Neural cell (in vitro differentiated cells): ENCODE data around the gene FGF5. TPM values are rescaled to one million over a fixed set of nuclear protein-coding genes. Genes with fewer than 3 reads are reported as not detected.

Experiments
- H2AFZ ChIP-seq: fragments of 200-600, 300-800 bp; sonication (generic), shearing (Covaris generic); 2 replicates; pipeline ENCODE4 v1.6.0; 2014; ENCODE audit warnings: low read depth, mild to moderate bottlenecking, antibody characterized with exemption, low read length, moderate library complexity
- H3F3A ChIP-seq: fragments of 200-600 bp; shearing (Covaris generic); 2 replicates; pipeline ENCODE4 v1.6.1; 2016; ENCODE audit warnings: mild to moderate bottlenecking, moderate library complexity, mixed read lengths, antibody characterized with exemption, low read length; ENCODE audit not compliant: insufficient read depth, poor library complexity, severe bottlenecking
- H3K27ac ChIP-seq: fragments of 200-600, 300-800 bp; sonication (generic), shearing (Covaris generic); 2 replicates; pipeline ENCODE4 v1.5.1; 2014; ENCODE audit warnings: mild to moderate bottlenecking, low read length, moderate library complexity
- H3K27me3 ChIP-seq: fragments of 300-800, 200-600 bp; sonication (generic), shearing (Covaris generic); 2 replicates; pipeline ENCODE4 v1.6.0; 2014; ENCODE audit warnings: mild to moderate bottlenecking, low read depth, low read length, moderate library complexity; ENCODE audit not compliant: insufficient read depth
- H3K36me3 ChIP-seq: fragments of 300-800, 200-600 bp; sonication (generic), shearing (Covaris generic); 2 replicates; pipeline ENCODE4 v1.5.1; 2014; ENCODE audit warnings: mild to moderate bottlenecking, antibody characterized with exemption, low read length, moderate library complexity; ENCODE audit not compliant: insufficient read depth
- H3K4me2 ChIP-seq: fragments of 300-800, 200-600 bp; sonication (generic), shearing (Covaris generic); 2 replicates; pipeline ENCODE4 v1.6.0; 2014; ENCODE audit warnings: mild to moderate bottlenecking, low read length
- H3K4me3 ChIP-seq: fragments of 300-800, 200-600 bp; sonication (generic), shearing (Covaris generic); 2 replicates; pipeline ENCODE4 v1.5.1; 2014; ENCODE audit warnings: mild to moderate bottlenecking, low read length, moderate library complexity
- H3K79me2 ChIP-seq: fragments of 200-600 bp; shearing (Covaris generic); replicated peaks from 2 replicates; pipeline ENCODE4 v1.6.0; 2014; ENCODE audit warnings: mild to moderate bottlenecking, low read length, moderate library complexity; ENCODE audit not compliant: insufficient read depth
- H3K9ac ChIP-seq: fragments of 300-800, 200-600 bp; sonication (generic), shearing (Covaris generic); 2 replicates; pipeline ENCODE4 v1.6.1; 2016; ENCODE audit warnings: mild to moderate bottlenecking, low read length, mixed read lengths
- H3K9me2 ChIP-seq: fragments of 200-600 bp; shearing (Covaris generic); 2 replicates; pipeline ENCODE4 v1.6.1; 2016; ENCODE audit warnings: mild to moderate bottlenecking, low read length, mixed read lengths; ENCODE audit not compliant: insufficient read depth
- H3K9me3 ChIP-seq: fragments of 200-600, 300-800 bp; sonication (generic), shearing (Covaris generic); 2 replicates; pipeline ENCODE4 v1.6.1; 2016; ENCODE audit warnings: mild to moderate bottlenecking, mixed run types, low read length, moderate library complexity, mixed read lengths
- H4K20me1 ChIP-seq: fragments of 200-600 bp; shearing (Covaris generic); 2 replicates; pipeline ENCODE4 v1.6.1; 2016; ENCODE audit warnings: mild to moderate bottlenecking, mixed run types; ENCODE audit not compliant: insufficient read depth
- CTCF ChIP-seq: fragments of 450-650 bp; IDR thresholded peaks from 2 replicates; pipeline ENCODE4 v1.5.1; 2014; ENCODE audit warnings: antibody characterized with exemption, mild to moderate bottlenecking, moderate library complexity; ENCODE audit not compliant: poor library complexity, severe bottlenecking
- EP300 ChIP-seq: fragments of 450-650 bp; conservative IDR thresholded peaks from 2 replicates; pipeline ENCODE4 v1.6.1; 2014; ENCODE audit warnings: antibody characterized with exemption, mild to moderate bottlenecking, moderate library complexity; ENCODE audit not compliant: poor library complexity, severe bottlenecking
- EZH2 ChIP-seq: fragments of 200-600, 300-800 bp; shearing (Covaris generic), sonication (generic); IDR thresholded peaks from 2 replicates; pipeline ENCODE4 v1.6.1; 2014; ENCODE audit warnings: antibody characterized with exemption, low read length, borderline replicate concordance, mild to moderate bottlenecking; ENCODE audit not compliant: insufficient read depth, poor library complexity, severe bottlenecking
- MXI1 ChIP-seq: fragments of 450-650 bp; conservative IDR thresholded peaks from 2 replicates; pipeline ENCODE4 v1.6.1; 2014; ENCODE audit warnings: antibody characterized with exemption, mild to moderate bottlenecking; ENCODE audit not compliant: poor library complexity, severe bottlenecking
- POLR2AphosphoS5 ChIP-seq: IDR thresholded peaks from 2 replicates; pipeline ENCODE4 v1.6.1; 2012
- RAD21 ChIP-seq: fragments of 450-650 bp; conservative IDR thresholded peaks from 2 replicates; pipeline ENCODE4 v1.6.1; 2014; ENCODE audit warnings: antibody characterized with exemption, mild to moderate bottlenecking, moderate library complexity
- SMC3 ChIP-seq: fragments of 450-650 bp; conservative IDR thresholded peaks from 2 replicates; pipeline ENCODE4 v1.6.1; 2014; ENCODE audit warnings: antibody characterized with exemption, mild to moderate bottlenecking, moderate library complexity; ENCODE audit not compliant: poor library complexity
- TAF1 ChIP-seq: IDR thresholded peaks from 2 replicates; pipeline ENCODE4 v1.6.1; 2012; ENCODE audit warnings: low read depth
- polyA plus RNA-seq: library from polyadenylated mRNA; depleted of rRNA; stranded (reverse); fragments of >200 nt; gene quantifications from 2 replicates; pipeline ENCODE4 v1.2.3, GENCODE V29; 2014
- TF ChIP-seq, protein P1 (sequence below): IDR thresholded peaks from 2 replicates; pipeline ENCODE4 v1.6.1; 2012; ENCODE audit warnings: borderline replicate concordance

Gene FGF5
- polyA plus RNA-seq, 1 donor from 2014 or later: 0.26 TPM

DNA sequence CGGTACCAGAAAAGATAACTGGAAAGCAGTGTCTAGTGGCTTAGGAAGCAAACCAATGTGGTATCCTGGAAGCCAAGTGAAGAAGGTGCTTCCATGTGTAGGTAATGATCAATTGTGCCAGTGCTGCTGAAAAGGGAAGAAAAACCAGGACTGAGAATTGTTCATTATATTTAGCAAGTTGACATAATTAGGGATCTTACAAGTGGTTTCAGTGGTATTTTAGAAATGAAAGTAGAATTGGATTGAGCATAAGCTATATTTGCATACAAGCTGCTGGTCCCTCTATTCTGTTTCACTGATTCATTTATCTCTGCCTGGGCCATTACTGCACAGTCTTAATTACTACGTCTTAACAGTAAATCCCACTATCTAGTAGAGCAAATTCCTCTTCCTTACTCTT, 36.9 kb upstream of the FGF5 start:
- no peak overlapping the region for H3K9ac ChIP-seq
- H2AFZ ChIP-seq: no peak overlapping the region
- no peak overlapping the region for H3K4me3 ChIP-seq
- no peaks in the 10 kb centered on the region for H3F3A ChIP-seq
- H3K9me2 ChIP-seq: no peaks in the 10 kb centered on the region
- no peak overlapping the region for H3K27ac ChIP-seq
- no peaks in the 10 kb centered on the region for H3K36me3 ChIP-seq
- H3K4me2 ChIP-seq: no peak overlapping the region
- TF ChIP-seq MXI1: no peak
- no peak for TF ChIP-seq SMC3
- no peak for TF ChIP-seq TAF1
- TF ChIP-seq RAD21: no peak
- TF ChIP-seq EP300: no peak
- TF ChIP-seq CTCF: no peak
- TF ChIP-seq POLR2AphosphoS5: no peak
- TF ChIP-seq EZH2: no peak
- TF ChIP-seq, protein P1, sequence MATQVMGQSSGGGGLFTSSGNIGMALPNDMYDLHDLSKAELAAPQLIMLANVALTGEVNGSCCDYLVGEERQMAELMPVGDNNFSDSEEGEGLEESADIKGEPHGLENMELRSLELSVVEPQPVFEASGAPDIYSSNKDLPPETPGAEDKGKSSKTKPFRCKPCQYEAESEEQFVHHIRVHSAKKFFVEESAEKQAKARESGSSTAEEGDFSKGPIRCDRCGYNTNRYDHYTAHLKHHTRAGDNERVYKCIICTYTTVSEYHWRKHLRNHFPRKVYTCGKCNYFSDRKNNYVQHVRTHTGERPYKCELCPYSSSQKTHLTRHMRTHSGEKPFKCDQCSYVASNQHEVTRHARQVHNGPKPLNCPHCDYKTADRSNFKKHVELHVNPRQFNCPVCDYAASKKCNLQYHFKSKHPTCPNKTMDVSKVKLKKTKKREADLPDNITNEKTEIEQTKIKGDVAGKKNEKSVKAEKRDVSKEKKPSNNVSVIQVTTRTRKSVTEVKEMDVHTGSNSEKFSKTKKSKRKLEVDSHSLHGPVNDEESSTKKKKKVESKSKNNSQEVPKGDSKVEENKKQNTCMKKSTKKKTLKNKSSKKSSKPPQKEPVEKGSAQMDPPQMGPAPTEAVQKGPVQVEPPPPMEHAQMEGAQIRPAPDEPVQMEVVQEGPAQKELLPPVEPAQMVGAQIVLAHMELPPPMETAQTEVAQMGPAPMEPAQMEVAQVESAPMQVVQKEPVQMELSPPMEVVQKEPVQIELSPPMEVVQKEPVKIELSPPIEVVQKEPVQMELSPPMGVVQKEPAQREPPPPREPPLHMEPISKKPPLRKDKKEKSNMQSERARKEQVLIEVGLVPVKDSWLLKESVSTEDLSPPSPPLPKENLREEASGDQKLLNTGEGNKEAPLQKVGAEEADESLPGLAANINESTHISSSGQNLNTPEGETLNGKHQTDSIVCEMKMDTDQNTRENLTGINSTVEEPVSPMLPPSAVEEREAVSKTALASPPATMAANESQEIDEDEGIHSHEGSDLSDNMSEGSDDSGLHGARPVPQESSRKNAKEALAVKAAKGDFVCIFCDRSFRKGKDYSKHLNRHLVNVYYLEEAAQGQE: no peak
- no peaks in the 10 kb centered on the region for H4K20me1 ChIP-seq
- no peaks in the 10 kb centered on the region for H3K9me3 ChIP-seq
- H3K27me3 ChIP-seq: no peaks in the 10 kb centered on the region
- no peaks in the 10 kb centered on the region for H3K79me2 ChIP-seq

DNA sequence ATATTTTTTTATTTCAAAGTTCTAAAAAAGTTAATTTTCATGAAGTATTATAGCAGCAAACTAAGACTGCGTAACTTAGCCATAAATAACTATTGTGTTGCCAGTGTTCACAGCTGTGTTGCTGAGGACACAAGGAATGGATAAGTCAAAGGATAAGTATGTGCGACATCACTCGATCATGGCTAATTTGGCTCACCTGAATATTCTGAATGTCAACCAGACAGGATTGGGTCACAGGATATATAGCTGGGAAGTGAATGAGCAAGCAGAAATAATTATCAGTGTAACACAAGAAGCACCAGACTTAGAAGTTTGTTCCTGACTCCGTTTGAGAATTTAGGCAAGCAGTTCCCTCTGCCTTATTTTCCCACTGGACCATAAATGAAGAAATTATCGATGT, 35.3 kb upstream of the FGF5 start:
- H3K4me3 ChIP-seq: no peak overlapping the region
- H3K9me2 ChIP-seq: no peaks in the 10 kb centered on the region
- H3K27me3 ChIP-seq: no peaks in the 10 kb centered on the region
- H3K4me2 ChIP-seq: no peak overlapping the region
- H3K27ac ChIP-seq: no peak overlapping the region
- no peak for TF ChIP-seq CTCF
- no peak for TF ChIP-seq EZH2
- no peak for TF ChIP-seq MXI1
- TF ChIP-seq, protein P1: no peak
- TF ChIP-seq TAF1: no peak
- no peak for TF ChIP-seq RAD21
- TF ChIP-seq SMC3: no peak
- TF ChIP-seq EP300: no peak
- no peak for TF ChIP-seq POLR2AphosphoS5
- no peaks in the 10 kb centered on the region for H3K36me3 ChIP-seq
- H3K9me3 ChIP-seq: no peaks in the 10 kb centered on the region
- H3K9ac ChIP-seq: no peak overlapping the region
- no peaks in the 10 kb centered on the region for H3K79me2 ChIP-seq
- H2AFZ ChIP-seq: no peak overlapping the region
- no peaks in the 10 kb centered on the region for H4K20me1 ChIP-seq
- H3F3A ChIP-seq: no peaks in the 10 kb centered on the region
